Measurements from ENCODE around the gene HERC4. TPM values are rescaled to one million over a fixed set of nuclear protein-coding genes. Genes with fewer than 3 reads are reported as not detected.

The HERC4 gene, protein sequence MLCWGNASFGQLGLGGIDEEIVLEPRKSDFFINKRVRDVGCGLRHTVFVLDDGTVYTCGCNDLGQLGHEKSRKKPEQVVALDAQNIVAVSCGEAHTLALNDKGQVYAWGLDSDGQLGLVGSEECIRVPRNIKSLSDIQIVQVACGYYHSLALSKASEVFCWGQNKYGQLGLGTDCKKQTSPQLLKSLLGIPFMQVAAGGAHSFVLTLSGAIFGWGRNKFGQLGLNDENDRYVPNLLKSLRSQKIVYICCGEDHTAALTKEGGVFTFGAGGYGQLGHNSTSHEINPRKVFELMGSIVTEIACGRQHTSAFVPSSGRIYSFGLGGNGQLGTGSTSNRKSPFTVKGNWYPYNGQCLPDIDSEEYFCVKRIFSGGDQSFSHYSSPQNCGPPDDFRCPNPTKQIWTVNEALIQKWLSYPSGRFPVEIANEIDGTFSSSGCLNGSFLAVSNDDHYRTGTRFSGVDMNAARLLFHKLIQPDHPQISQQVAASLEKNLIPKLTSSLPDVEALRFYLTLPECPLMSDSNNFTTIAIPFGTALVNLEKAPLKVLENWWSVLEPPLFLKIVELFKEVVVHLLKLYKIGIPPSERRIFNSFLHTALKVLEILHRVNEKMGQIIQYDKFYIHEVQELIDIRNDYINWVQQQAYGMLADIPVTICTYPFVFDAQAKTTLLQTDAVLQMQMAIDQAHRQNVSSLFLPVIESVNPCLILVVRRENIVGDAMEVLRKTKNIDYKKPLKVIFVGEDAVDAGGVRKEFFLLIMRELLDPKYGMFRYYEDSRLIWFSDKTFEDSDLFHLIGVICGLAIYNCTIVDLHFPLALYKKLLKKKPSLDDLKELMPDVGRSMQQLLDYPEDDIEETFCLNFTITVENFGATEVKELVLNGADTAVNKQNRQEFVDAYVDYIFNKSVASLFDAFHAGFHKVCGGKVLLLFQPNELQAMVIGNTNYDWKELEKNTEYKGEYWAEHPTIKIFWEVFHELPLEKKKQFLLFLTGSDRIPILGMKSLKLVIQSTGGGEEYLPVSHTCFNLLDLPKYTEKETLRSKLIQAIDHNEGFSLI
- 106 and 125 TPM in 2 replicates for total RNA-seq

DNA sequence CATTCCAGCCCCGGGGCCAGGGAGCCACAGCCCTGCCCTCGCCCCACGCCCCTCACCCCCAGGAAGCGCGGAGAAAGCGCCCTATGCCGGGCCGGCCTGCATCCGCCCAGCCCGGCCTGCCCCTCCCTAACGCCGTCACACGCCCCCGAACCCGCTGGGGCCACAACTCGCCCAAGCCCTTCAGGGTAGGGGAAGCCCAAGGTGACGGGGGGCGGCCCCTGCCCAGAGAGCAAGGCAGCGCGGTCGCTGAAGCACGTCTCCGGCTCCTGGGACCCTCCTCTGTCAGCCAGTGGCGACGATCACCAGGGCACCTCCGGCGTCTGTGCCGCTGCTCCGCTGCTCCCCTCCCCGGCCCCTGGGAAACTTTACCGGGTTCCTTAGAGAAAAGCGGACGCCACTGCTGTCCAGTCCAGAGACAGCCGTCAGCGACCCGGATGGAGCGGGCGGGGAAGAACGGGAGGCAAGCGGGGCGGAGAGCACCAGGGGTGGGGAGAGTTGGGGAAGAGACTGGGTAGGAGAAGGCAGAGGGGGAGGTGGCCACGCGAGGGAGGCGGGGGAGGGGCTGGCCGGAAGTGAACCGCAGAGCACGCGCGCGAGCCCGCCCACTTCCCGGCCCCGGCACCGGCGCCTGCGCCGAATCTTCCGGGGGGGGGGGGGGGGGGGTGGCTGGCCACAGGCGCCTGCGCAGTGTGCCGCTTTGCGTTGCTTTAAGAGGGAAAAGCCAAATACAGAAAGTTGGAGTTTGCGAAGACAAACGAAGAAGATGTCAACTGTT is at the start of gene HERC4:
Gene HERC4, minus strand, starts transcription at position 509 of the 775 bp plus-strand sequence. CDS start 2,175 bp downstream, outside the sequence.
- Histone ChIP-seq H3K4me1 (ENCODE audit: insufficient read depth, low read length) (peaks cover 15% of the 10 kb centered on the region), H2AFZ (ENCODE audit: low read length) (peak within 1 kb of the TSS; percentile 90), H3K27ac (ENCODE audit: low read depth, low read length) (peak within 1 kb of the TSS; percentile 93), H3K4me2 (ENCODE audit: insufficient read depth, low read length) (peak within 1 kb of the TSS; percentile 90), H3K27me3 (ENCODE audit: insufficient read depth, low read length) (no peaks in the 10 kb centered on the region), H3K36me3 (ENCODE audit: insufficient read depth, low read length) (peaks cover 17% of the 10 kb centered on the region), H4K20me1 (ENCODE audit: insufficient read depth, low read length) (peaks cover 15% of the 10 kb centered on the region), H3K9me3 (ENCODE audit: low read depth, low read length) (no peaks in the 10 kb centered on the region), H3K4me3 (ENCODE audit: insufficient read depth, low read length) (peak within 1 kb of the TSS; percentile 95), H3K79me2 (ENCODE audit: insufficient read depth, low read length) (peaks cover 51% of the 10 kb centered on the region)
- DNase-seq (ENCODE audit: insufficient read length, low spot score, missing footprints) = peak; percentile 98
- TF ChIP-seq, protein P1, sequence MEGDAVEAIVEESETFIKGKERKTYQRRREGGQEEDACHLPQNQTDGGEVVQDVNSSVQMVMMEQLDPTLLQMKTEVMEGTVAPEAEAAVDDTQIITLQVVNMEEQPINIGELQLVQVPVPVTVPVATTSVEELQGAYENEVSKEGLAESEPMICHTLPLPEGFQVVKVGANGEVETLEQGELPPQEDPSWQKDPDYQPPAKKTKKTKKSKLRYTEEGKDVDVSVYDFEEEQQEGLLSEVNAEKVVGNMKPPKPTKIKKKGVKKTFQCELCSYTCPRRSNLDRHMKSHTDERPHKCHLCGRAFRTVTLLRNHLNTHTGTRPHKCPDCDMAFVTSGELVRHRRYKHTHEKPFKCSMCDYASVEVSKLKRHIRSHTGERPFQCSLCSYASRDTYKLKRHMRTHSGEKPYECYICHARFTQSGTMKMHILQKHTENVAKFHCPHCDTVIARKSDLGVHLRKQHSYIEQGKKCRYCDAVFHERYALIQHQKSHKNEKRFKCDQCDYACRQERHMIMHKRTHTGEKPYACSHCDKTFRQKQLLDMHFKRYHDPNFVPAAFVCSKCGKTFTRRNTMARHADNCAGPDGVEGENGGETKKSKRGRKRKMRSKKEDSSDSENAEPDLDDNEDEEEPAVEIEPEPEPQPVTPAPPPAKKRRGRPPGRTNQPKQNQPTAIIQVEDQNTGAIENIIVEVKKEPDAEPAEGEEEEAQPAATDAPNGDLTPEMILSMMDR (IDR thresholded peaks at IDR 0.05; ENCODE audit: extremely low read depth, low read depth, low read length) = no peak

DNA sequence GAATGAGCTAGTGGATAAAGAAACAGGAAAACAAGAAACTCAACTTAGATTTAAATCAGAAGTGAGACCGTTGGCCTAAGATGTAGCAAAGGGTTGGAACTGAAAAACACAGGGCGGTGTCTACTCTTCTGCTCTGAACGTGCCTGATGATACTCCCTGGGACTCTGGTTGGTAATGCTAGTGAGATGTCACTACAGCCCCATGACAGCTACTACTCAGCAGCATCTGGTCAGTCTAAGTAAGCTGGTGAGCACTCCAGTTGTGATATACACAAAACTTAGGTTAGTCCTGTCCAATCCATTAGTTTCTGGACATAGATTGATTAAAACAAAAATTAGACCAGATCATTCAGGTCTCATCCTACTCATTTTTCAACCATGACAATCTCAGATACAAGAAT is 49.6 kb upstream of the HERC4 start:
- Histone ChIP-seq H3K4me1 (ENCODE audit: insufficient read depth, low read length) (peaks cover 18% of the 10 kb centered on the region), H3K79me2 (ENCODE audit: insufficient read depth, low read length) (peaks cover 50% of the 10 kb centered on the region), H3K4me3 (ENCODE audit: insufficient read depth, low read length) (no peak overlapping the region), H3K27me3 (ENCODE audit: insufficient read depth, low read length) (no peaks in the 10 kb centered on the region), H3K36me3 (ENCODE audit: insufficient read depth, low read length) (peaks cover 12% of the 10 kb centered on the region), H3K9me3 (ENCODE audit: low read depth, low read length) (no peaks in the 10 kb centered on the region), H3K4me2 (ENCODE audit: insufficient read depth, low read length) (no peak overlapping the region), H3K27ac (ENCODE audit: low read depth, low read length) (no peak overlapping the region), H4K20me1 (ENCODE audit: insufficient read depth, low read length) (no peaks in the 10 kb centered on the region), H2AFZ (ENCODE audit: low read length) (peak overlapping the region; percentile 5)
- TF ChIP-seq, protein P1 (IDR thresholded peaks at IDR 0.05; ENCODE audit: extremely low read depth, low read depth, low read length) = no peak
- DNase-seq (ENCODE audit: insufficient read length, low spot score, missing footprints) = peak; percentile 62

DNA sequence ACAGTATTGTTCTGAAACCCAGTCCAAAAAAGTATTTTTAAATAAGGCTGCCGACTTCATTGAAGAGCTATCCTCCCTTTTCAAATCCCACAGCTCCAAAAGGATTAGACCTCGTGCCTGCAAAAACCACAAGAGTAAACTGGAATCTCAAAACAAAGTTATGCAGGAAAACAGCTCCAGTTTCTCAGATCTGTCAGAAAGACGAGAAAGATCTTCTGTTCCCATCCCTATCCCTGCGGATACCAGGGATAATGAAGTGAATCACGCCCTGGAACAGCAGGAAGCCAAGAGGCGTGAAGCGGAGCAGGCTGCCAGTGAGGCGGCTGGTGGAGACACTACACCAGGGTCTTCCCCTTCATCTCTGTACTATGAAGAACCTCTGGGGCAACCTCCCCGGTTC is 46.8 kb upstream of the HERC4 start:
- Histone ChIP-seq H4K20me1 (ENCODE audit: insufficient read depth, low read length) (no peaks in the 10 kb centered on the region), H3K4me3 (ENCODE audit: insufficient read depth, low read length) (peak overlapping the region; percentile 17), H3K9me3 (ENCODE audit: low read depth, low read length) (no peaks in the 10 kb centered on the region), H2AFZ (ENCODE audit: low read length) (peak overlapping the region; percentile 66), H3K4me2 (ENCODE audit: insufficient read depth, low read length) (peak overlapping the region; percentile 72), H3K27ac (ENCODE audit: low read depth, low read length) (peak overlapping the region; percentile 79), H3K4me1 (ENCODE audit: insufficient read depth, low read length) (peaks cover 12% of the 10 kb centered on the region), H3K27me3 (ENCODE audit: insufficient read depth, low read length) (no peaks in the 10 kb centered on the region), H3K79me2 (ENCODE audit: insufficient read depth, low read length) (peaks cover 38% of the 10 kb centered on the region), H3K36me3 (ENCODE audit: insufficient read depth, low read length) (peaks cover 12% of the 10 kb centered on the region)
- no peak for DNase-seq (ENCODE audit: insufficient read length, low spot score, missing footprints)
- TF ChIP-seq, protein P1 (IDR thresholded peaks at IDR 0.05; ENCODE audit: extremely low read depth, low read depth, low read length) = no peak
